CD4-positive, alpha-beta memory T cell (primary cell): ENCODE measurements around the gene GSTK1. TPM values are rescaled to one million over a fixed set of nuclear protein-coding genes. Genes with fewer than 3 reads are reported as not detected.

ENCODE experiments used
- CTCF ChIA-PET: fragments of 350-600 bp; sonication (Branson Sonifier 250); formaldehyde crosslinking; loops from one replicate; lab custom pipeline; 2021; ENCODE audit warnings: inconsistent platforms; ENCODE audit not compliant: partially characterized antibody; lab: Charles Lee
- POLR2A ChIA-PET: fragments of 350-600 bp; sonication (Branson Sonifier 250); formaldehyde crosslinking; loops from one replicate; lab custom pipeline; 2021; ENCODE audit not compliant: partially characterized antibody; lab: Charles Lee
- DNase-seq, 5 donors: peaks; one replicate each; pipeline versions ENCODE4 v3.0.0 to v3.0.0-alpha.2; 2020 to 2022; ENCODE audit warnings: mixed read lengths in 1 of 5
- H3K27ac ChIP-seq: one replicate; pipeline ENCODE4 v1.7.0; 2013; ENCODE audit warnings: low read depth, low read length
- H3K27me3 ChIP-seq: 2 replicates; pipeline ENCODE4 v1.7.0; 2013; ENCODE audit warnings: mild to moderate bottlenecking, low read length, moderate library complexity; ENCODE audit not compliant: insufficient read depth
- H3K36me3 ChIP-seq: 2 replicates; pipeline ENCODE4 v1.7.0; 2013; ENCODE audit warnings: mild to moderate bottlenecking, low read length, moderate library complexity; ENCODE audit not compliant: insufficient read depth
- H3K4me1 ChIP-seq: 2 replicates; pipeline ENCODE4 v1.7.0; 2013; ENCODE audit warnings: mild to moderate bottlenecking, low read length, moderate library complexity; ENCODE audit not compliant: insufficient read depth
- H3K4me3 ChIP-seq, 2 donors: one replicate each; pipeline ENCODE4 v1.7.0; 2013; ENCODE audit warnings: low read length in 2 of 2, mild to moderate bottlenecking in 1 of 2
- H3K9me3 ChIP-seq, 2 donors: one replicate each; pipeline ENCODE4 v1.7.0; 2013; ENCODE audit warnings: low read length in 2 of 2, control low read depth in 1 of 2; ENCODE audit not compliant: control insufficient read depth in 1 of 2
- H3K27ac Mint-ChIP-seq, 7 donors: one replicate each; pipeline ENCODE4 v1.8.0; 2020 to 2021; ENCODE audit warnings: mixed read lengths in 7 of 7, mild to moderate bottlenecking in 6 of 7, inconsistent platforms in 3 of 7, moderate library complexity in 3 of 7
- H3K27me3 Mint-ChIP-seq, 2 donors: one replicate each; pipeline ENCODE4 v1.8.0; 2020 to 2021; ENCODE audit warnings: mixed read lengths in 2 of 2
- H3K36me3 Mint-ChIP-seq, 2 donors: one replicate each; pipeline ENCODE4 v1.8.0; 2020 to 2021; ENCODE audit warnings: mixed read lengths in 2 of 2, inconsistent platforms in 1 of 2, mild to moderate bottlenecking in 1 of 2
- H3K4me1 Mint-ChIP-seq, 4 donors: one replicate each; pipeline ENCODE4 v1.8.0; 2020 to 2021; ENCODE audit warnings: mixed read lengths in 4 of 4, mild to moderate bottlenecking in 1 of 4
- H3K4me3 Mint-ChIP-seq, 8 donors: one replicate each; pipeline ENCODE4 v1.8.0; 2020 to 2021; ENCODE audit warnings: mixed read lengths in 8 of 8, mild to moderate bottlenecking in 7 of 8, moderate library complexity in 6 of 8, inconsistent platforms in 3 of 8
- H3K9me3 Mint-ChIP-seq, 8 donors: one replicate each; pipeline ENCODE4 v1.8.0; 2020 to 2021; ENCODE audit warnings: mixed read lengths in 8 of 8, mild to moderate bottlenecking in 5 of 8, inconsistent platforms in 3 of 8, moderate library complexity in 1 of 8
- intact Hi-C: fragments of 100-400 bp; cut with micrococcal nuclease; formaldehyde crosslinking; loops from one replicate; pipeline ENCODE4 v1.15.1; 2023
- polyA plus RNA-seq, 2 donors: library from polyadenylated mRNA; unstranded; fragments of 300-500 nt; fragmentation: Illumina TruSeq; gene quantifications; one replicate each; pipeline ENCODE4 v1.2.3, GENCODE V29; 2021
- total RNA-seq, 2 experiments: library from RNA; stranded (reverse); gene quantifications; one replicate each; pipeline ENCODE4 v1.2.3, GENCODE V29; 2021

Gene GSTK1
- total and polyA plus RNA-seq, 4 experiments from 2014 or later = 469 to 748 (median 587) TPM

- no peak overlapping the region for H3K27ac Mint-ChIP-seq
- POLR2A ChIA-PET = no interaction called here
These were observed 42.0 kb upstream of the GSTK1 start for GRCh38 chr7:143221286-143221685.

GRCh38 chr7:143221737-143222136 is 41.5 kb upstream of the GSTK1 start, which contains the start of gene TAS2R40:
TAS2R40 (plus strand) TSS chr7:143222037; CDS start chr7:143222079, 42 bp downstream.
- Mint-ChIP-seq H3K9me3 (no peaks in the 10 kb centered on the region), H3K27me3 (peaks cover 19 to 25% of the 10 kb centered on the region in 2 donors), H3K4me3 (no peak within 1 kb of the TSS), H3K27ac (no peak within 1 kb of the TSS), H3K36me3 (no peaks in the 10 kb centered on the region), H3K4me1 (no peaks in the 10 kb centered on the region)
- CTCF ChIA-PET = interaction anchor here (1.4 to 11.0 kb wide), 4 partner anchors 19 to 1247 kb away, joined by 3 to 291 read pairs (median 8); no protein-coding TSS in a partner anchor
- no peaks in the 10 kb centered on the region for H3K36me3 ChIP-seq
- H3K27me3 ChIP-seq = no peaks in the 10 kb centered on the region
- H3K27ac ChIP-seq = no peak within 1 kb of the TSS
- H3K9me3 ChIP-seq = no peaks in the 10 kb centered on the region
- POLR2A ChIA-PET = no interaction called here
- DNase-seq = no peak
- intact Hi-C loops = no loop called here
- no peak within 1 kb of the TSS for H3K4me3 ChIP-seq
- no peaks in the 10 kb centered on the region for H3K4me1 ChIP-seq

More at GRCh38 chr7:143221286-143221685, 42.0 kb upstream of the GSTK1 start:
- no peaks in the 10 kb centered on the region for H3K4me1 Mint-ChIP-seq
- intact Hi-C loops = no loop called here
- no peaks in the 10 kb centered on the region for H3K9me3 ChIP-seq
- DNase-seq = no peak
- no peaks in the 10 kb centered on the region for H3K9me3 Mint-ChIP-seq
- peaks cover 19 to 25% of the 10 kb centered on the region in 2 donors for H3K27me3 Mint-ChIP-seq
- no peak overlapping the region for H3K4me3 Mint-ChIP-seq
- no peak overlapping the region for H3K4me3 ChIP-seq
- H3K27me3 ChIP-seq = no peaks in the 10 kb centered on the region
- no peaks in the 10 kb centered on the region for H3K4me1 ChIP-seq
- CTCF ChIA-PET = interaction anchor here (1.4 to 11.0 kb wide), 3 partner anchors 19 to 214 kb away, joined by 3 to 291 read pairs (median 10); no protein-coding TSS in a partner anchor
- H3K36me3 Mint-ChIP-seq = no peaks in the 10 kb centered on the region
- H3K36me3 ChIP-seq = no peaks in the 10 kb centered on the region
- no peak overlapping the region for H3K27ac ChIP-seq

DNA sequence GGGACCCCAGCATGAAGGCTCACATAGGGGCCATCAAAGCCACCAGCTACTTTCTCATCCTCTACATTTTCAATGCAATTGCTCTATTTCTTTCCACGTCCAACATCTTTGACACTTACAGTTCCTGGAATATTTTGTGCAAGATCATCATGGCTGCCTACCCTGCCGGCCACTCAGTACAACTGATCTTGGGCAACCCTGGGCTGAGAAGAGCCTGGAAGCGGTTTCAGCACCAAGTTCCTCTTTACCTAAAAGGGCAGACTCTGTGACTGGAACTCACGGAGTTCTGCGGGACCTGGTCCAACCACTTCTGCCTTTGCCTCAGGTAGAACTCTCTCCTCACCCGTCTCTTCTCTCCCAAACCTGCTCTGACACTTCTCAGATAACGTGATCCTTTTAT is 40.5 kb upstream of the GSTK1 start:
- Histone ChIP-seq H3K36me3 (no peaks in the 10 kb centered on the region), H3K27me3 (no peaks in the 10 kb centered on the region), H3K4me3 (no peak overlapping the region), H3K9me3 (no peaks in the 10 kb centered on the region), H3K27ac (no peak overlapping the region), H3K4me1 (no peaks in the 10 kb centered on the region)
- Mint-ChIP-seq H3K4me3 (no peak overlapping the region), H3K27me3 (peaks cover 19 to 25% of the 10 kb centered on the region in 2 donors), H3K36me3 (no peaks in the 10 kb centered on the region), H3K4me1 (no peaks in the 10 kb centered on the region), H3K9me3 (no peaks in the 10 kb centered on the region), H3K27ac (no peak overlapping the region)
- intact Hi-C loops = no loop called here
- POLR2A ChIA-PET = interaction anchor here (0.9 kb wide), 1 partner anchor 115 kb away, joined by 4 read pairs; no protein-coding TSS in a partner anchor
- DNase-seq = no peak
- CTCF ChIA-PET = interaction anchor here (0.9 to 11.0 kb wide), 4 partner anchors 18 to 1248 kb away, joined by 3 to 291 read pairs (median 8); no protein-coding TSS in a partner anchor

DNA sequence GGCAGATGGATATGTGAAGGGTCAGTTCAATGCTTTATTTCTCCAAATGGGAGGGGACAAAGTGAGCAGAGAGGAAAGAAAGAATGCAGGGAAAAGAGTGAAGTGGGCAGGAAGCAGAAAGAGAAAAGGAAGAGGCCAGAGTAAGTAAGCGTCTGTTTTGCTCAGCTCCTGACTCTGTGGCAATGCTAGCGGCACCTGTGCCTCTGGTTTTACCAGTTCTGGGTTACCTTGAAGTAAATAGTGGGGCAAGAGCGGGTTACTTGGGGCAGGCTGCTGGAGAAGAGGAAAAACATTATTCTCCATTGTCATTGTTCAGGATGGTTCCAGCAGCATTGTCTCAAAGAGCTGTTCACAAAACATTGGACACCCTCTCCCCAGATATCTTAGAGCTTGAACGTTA is 39.5 kb upstream of the GSTK1 start:
- DNase-seq = no peak
- ChIA-PET CTCF (interaction anchor here (1.3 to 11.0 kb wide), 3 partner anchors 9 to 216 kb away, joined by 9 to 291 read pairs (median 12); no protein-coding TSS in a partner anchor), POLR2A (interaction anchor here (0.8 kb wide), 1 partner anchor 17 kb away, joined by 4 read pairs; no protein-coding TSS in a partner anchor)
- no peaks in the 10 kb centered on the region for H3K4me1 ChIP-seq
- no peaks in the 10 kb centered on the region for H3K36me3 Mint-ChIP-seq
- H3K36me3 ChIP-seq = no peaks in the 10 kb centered on the region
- H3K9me3 Mint-ChIP-seq = no peaks in the 10 kb centered on the region
- no peak overlapping the region for H3K4me3 ChIP-seq
- H3K4me3 Mint-ChIP-seq = no peak overlapping the region
- peaks cover 19 to 25% of the 10 kb centered on the region in 2 donors for H3K27me3 Mint-ChIP-seq
- H3K27ac ChIP-seq = no peak overlapping the region
- H3K27me3 ChIP-seq = no peaks in the 10 kb centered on the region
- H3K27ac Mint-ChIP-seq = no peak overlapping the region
- intact Hi-C loops = no loop called here
- H3K9me3 ChIP-seq = no peaks in the 10 kb centered on the region
- H3K4me1 Mint-ChIP-seq = no peaks in the 10 kb centered on the region

DNA sequence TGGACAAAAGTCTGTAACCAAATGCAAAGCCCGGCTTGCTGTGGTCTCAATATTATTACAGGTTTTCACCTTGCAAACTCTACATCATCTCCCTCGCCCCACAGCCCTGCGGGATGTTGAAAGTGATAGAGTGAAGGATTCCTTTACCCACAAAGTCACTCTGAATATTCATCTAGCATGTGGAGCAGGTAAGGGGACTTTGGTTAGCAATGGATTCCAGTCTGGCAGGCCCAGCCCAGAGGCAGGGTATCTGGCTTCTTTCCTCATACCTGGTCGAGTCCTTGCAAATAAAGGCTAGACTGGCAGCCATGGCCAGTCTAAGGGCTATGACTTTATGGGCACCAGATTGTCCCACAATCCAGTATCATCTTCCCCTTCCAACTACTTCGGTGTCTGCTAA is 38.2 kb upstream of the GSTK1 start:
- H3K4me3 ChIP-seq = no peak overlapping the region
- no peaks in the 10 kb centered on the region for H3K4me1 ChIP-seq
- POLR2A ChIA-PET = no interaction called here
- Mint-ChIP-seq H3K9me3 (no peaks in the 10 kb centered on the region), H3K36me3 (no peaks in the 10 kb centered on the region), H3K4me1 (no peaks in the 10 kb centered on the region), H3K4me3 (no peak overlapping the region), H3K27ac (no peak overlapping the region), H3K27me3 (peaks cover 16 to 22% of the 10 kb centered on the region in 2 donors)
- CTCF ChIA-PET = no interaction called here
- H3K9me3 ChIP-seq = no peaks in the 10 kb centered on the region
- DNase-seq = no peak
- H3K27me3 ChIP-seq = no peaks in the 10 kb centered on the region
- no peaks in the 10 kb centered on the region for H3K36me3 ChIP-seq
- intact Hi-C loops = no loop called here
- no peak overlapping the region for H3K27ac ChIP-seq

GRCh38 chr7:143227806-143228205 is 35.4 kb upstream of the GSTK1 start:
- no peaks in the 10 kb centered on the region for H3K36me3 ChIP-seq
- no peak overlapping the region for H3K4me3 ChIP-seq
- CTCF ChIA-PET = interaction anchor here (0.7 to 3.0 kb wide), 2 partner anchors 12 to 13 kb away, joined by 3 to 12 read pairs; no protein-coding TSS in a partner anchor
- H3K4me1 ChIP-seq = no peaks in the 10 kb centered on the region
- intact Hi-C loops = no loop called here
- no peaks in the 10 kb centered on the region for H3K27me3 ChIP-seq
- H3K9me3 ChIP-seq = no peaks in the 10 kb centered on the region
- Mint-ChIP-seq H3K27ac (peak overlapping the region in 1 of 7 donors; percentile 38), H3K27me3 (peaks cover 5 to 8% of the 10 kb centered on the region in 2 donors), H3K9me3 (no peaks in the 10 kb centered on the region), H3K36me3 (no peaks in the 10 kb centered on the region), H3K4me3 (no peak overlapping the region), H3K4me1 (no peaks in the 10 kb centered on the region)
- POLR2A ChIA-PET = no interaction called here
- H3K27ac ChIP-seq = no peak overlapping the region
- no peak for DNase-seq

DNA sequence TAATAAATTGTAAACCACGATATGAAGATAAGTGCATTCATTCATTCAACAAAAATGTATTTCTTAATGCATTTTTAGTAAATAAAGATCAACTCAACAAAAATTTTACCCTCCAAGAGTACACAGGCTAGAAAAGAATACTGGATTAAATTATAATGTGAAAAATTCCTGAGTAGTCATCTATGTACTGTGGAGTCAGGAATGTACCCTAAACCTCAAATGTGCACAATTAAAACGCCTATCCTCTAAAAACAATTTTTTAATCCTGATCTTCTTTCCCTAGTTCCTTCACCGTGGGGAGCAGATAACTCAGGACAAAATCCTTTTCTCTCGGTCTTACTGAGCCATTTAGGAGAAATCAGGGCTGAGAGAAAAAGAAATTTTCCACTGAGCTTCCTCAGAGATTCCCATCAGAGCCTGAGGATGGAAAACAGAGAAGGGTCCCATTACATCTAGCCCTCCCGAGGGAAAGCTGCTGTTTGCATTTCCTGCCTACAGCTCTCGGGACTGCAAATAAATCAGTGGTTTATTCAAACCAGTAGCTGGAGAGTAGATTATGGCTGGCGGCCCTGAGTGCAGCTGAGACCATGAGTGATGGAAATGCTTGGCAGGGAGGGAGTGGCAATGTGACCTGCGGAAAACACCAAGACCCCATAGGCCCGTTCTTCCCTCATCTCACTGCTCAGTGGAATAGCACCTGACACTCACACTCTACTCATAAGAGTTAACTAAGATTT is 34.0 kb upstream of the GSTK1 start:
- H3K9me3 ChIP-seq = no peaks in the 10 kb centered on the region
- Mint-ChIP-seq H3K4me1 (no peaks in the 10 kb centered on the region), H3K27ac (no peak overlapping the region), H3K36me3 (no peaks in the 10 kb centered on the region), H3K9me3 (no peaks in the 10 kb centered on the region), H3K4me3 (no peak overlapping the region), H3K27me3 (no peaks in the 10 kb centered on the region)
- no peaks in the 10 kb centered on the region for H3K4me1 ChIP-seq
- ChIA-PET POLR2A (no interaction called here), CTCF (interaction anchor here (1.0 to 3.0 kb wide), 4 partner anchors 11 to 188 kb away, joined by 3 to 12 read pairs (median 5); no protein-coding TSS in a partner anchor)
- intact Hi-C loops = no loop called here
- H3K27me3 ChIP-seq = no peaks in the 10 kb centered on the region
- DNase-seq = no peak
- no peak overlapping the region for H3K4me3 ChIP-seq
- no peak overlapping the region for H3K27ac ChIP-seq
- no peaks in the 10 kb centered on the region for H3K36me3 ChIP-seq
